BLaER1 treated with 17β-estradiol and CSF1 and Interleukin-3, amounts not matched to agents 10 nM and 100 nM (cell line): ENCODE measurements around the gene ZFYVE9.
"Not testable (repeated sequence)": the region's sequence is repeated elsewhere in the genome, so short reads cannot be mapped to it uniquely, and the experiment has no call there.

Experiments
- H3K27ac ChIP-seq, 11 experiments: shearing (Covaris generic); formaldehyde crosslinking; 2 replicates each; pipeline ENCODE4 v1.8.1; 2022
- H3K27me3 ChIP-seq, 11 experiments: shearing (Covaris generic); formaldehyde crosslinking; 2 replicates each; pipeline ENCODE4 v1.8.1; 2022
- H3K36me3 ChIP-seq, 11 experiments: shearing (Covaris generic); formaldehyde crosslinking; 2 replicates each; pipeline ENCODE4 v1.8.1; 2022
- H3K4me1 ChIP-seq, 10 experiments: shearing (Covaris generic); formaldehyde crosslinking; 2 replicates each; pipeline ENCODE4 v1.8.1; 2022
- H3K4me2 ChIP-seq, 11 experiments: shearing (Covaris generic); formaldehyde crosslinking; 2 replicates each; pipeline ENCODE4 v1.8.1; 2022
- H3K4me3 ChIP-seq, 10 experiments: shearing (Covaris generic); formaldehyde crosslinking; 2 replicates each; pipeline ENCODE4 v1.8.1; 2022
- H3K9ac ChIP-seq, 11 experiments: shearing (Covaris generic); formaldehyde crosslinking; 2 replicates each; pipeline ENCODE4 v1.8.1; 2022
- H3K9me3 ChIP-seq, 11 experiments: shearing (Covaris generic); formaldehyde crosslinking; replicated peaks in 1 of 11; 2 replicates each; pipeline ENCODE4 v1.8.1; 2022
- H4K20me1 ChIP-seq, 11 experiments: shearing (Covaris generic); formaldehyde crosslinking; 2 replicates each; pipeline ENCODE4 v1.8.1; 2022
- Cebpa-rat ChIP-seq, 11 experiments: shearing (Covaris generic); IDR thresholded peaks; 2 replicates each; pipeline ENCODE4 v1.8.1; 2022

The ZFYVE9 gene

DNA sequence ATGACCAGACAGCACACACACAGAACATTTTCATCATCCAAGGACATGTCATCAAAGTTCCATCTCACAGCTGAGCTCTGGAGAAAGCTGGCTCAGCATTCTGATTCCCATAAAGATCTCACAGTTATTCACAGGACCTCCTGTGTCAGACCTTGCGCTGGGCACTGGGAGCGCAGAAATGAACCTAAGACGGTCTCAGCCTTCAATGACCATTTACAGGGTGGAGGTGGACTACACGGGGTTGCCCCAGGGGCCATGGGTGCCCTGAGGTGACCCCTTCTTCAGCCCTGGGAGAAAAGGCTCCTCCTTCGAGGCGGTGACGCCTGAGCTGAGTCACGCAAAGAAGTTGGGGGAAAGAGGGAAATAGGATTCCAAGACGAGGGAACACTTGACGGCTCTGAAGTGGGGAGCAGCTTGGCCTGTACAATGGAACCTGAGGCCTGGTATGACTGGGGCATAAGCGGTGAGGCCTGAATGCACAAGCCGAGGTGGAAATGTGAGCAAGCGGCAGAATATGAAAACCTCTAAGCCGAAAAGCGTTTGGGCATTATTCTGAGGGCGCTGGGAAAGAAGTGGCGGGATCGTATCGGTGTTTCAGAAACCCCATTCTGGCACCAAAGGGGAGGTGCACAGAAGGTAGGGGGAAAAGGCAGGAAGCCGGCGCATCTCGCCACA is 223.3 kb downstream of the ZFYVE9 start:
- peak overlapping the region; percentile 78 to 98 (median 90) for H3K4me3 ChIP-seq
- TF ChIP-seq Cebpa-rat (IDR thresholded peaks at IDR 0.05): no peak
- peaks cover 21 to 35% (median 33%) of the 10 kb centered on the region in 10 experiments for H3K4me1 ChIP-seq
- H3K27me3 ChIP-seq: peaks cover 0 to 18% (median 10%) of the 10 kb centered on the region in 11 experiments; a peak in 12 of 22 replicates
- peak overlapping the region; percentile 92 to 99 (median 97) for H3K9ac ChIP-seq
- H3K4me2 ChIP-seq: peak overlapping the region; percentile 82 to 99 (median 90)
- peaks cover 36 to 48% (median 41%) of the 10 kb centered on the region in 11 experiments for H3K36me3 ChIP-seq
- H3K27ac ChIP-seq: peak overlapping the region; percentile 90 to 98 (median 95)
- H3K9me3 ChIP-seq: no peaks in the 10 kb centered on the region
- peaks cover 0 to 40% (median 21%) of the 10 kb centered on the region in 11 experiments; a peak in 15 of 22 replicates for H4K20me1 ChIP-seq

DNA sequence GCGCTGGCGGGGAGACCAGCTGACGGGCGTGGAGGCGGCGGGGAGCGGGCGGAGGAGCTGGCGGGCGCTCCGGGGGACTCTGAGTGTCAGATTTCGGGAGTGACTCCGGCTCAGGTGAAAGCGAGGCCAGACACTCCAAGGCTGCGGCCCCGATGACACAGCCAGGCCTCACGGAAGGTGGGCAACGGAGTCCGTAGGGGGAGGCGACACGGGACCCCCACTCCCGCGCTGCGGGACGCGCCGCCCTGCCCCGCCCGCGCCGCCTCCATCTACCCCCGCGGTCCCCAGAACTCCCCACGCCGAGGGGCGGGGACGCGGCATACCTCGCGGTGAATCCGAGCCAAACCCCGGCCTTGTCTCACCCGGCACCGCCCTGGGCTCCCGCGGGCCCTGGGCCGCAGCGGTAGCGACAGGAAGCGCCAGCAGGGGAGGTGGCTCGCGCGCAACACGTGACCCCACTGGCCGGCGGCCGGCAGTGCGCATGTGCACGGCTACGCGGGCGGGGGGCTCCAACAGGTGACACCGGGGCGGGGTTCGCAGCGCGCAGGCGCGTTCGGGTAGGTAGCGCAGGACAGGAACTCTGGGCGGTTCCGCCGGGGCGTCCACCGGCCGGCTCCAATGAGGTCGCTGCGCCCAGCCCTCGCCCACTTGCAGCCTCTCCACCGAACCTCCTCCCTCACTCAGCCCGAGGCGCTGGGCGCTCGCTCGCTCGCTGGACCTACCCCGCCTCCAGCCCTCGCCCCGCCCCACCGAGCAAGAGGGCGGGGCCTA is 224.0 kb downstream of the ZFYVE9 start, which contains the start of gene CC2D1B:
TSS of gene CC2D1B (minus strand) at position 460 of the 771 bp plus-strand sequence. CDS start 1,585 bp downstream, outside the sequence.
- H3K36me3 ChIP-seq: peaks cover 30 to 48% (median 36%) of the 10 kb centered on the region in 11 experiments
- H4K20me1 ChIP-seq: peaks cover 0 to 33% (median 19%) of the 10 kb centered on the region in 11 experiments; a peak in 14 of 22 replicates
- no peaks in the 10 kb centered on the region for H3K9me3 ChIP-seq
- peak within 1 kb of the TSS; percentile 90 to 98 (median 95) for H3K27ac ChIP-seq
- peaks cover 0 to 18% (median 10%) of the 10 kb centered on the region in 11 experiments; a peak in 12 of 22 replicates for H3K27me3 ChIP-seq
- H3K4me3 ChIP-seq: peak within 1 kb of the TSS; percentile 78 to 98 (median 90)
- peak within 1 kb of the TSS; percentile 92 to 99 (median 97) for H3K9ac ChIP-seq
- peaks cover 21 to 35% (median 33%) of the 10 kb centered on the region in 10 experiments for H3K4me1 ChIP-seq
- peak within 1 kb of the TSS; percentile 82 to 99 (median 90) for H3K4me2 ChIP-seq
- TF ChIP-seq Cebpa-rat (IDR thresholded peaks at IDR 0.05): no peak

DNA sequence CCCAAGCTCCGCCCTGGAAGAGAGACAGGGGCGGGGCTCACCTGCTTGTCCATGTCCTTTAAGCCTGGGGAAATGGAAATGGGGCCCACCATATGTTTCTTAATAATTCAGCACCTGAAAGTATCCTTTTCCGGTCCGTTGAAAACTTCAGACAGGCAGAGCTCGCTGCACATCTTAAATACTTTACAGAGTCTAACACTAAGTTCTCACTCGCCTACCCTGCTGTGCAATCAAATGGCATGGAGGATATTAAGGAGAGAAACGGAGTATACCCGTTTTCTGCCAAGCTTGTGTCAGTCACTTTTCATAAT is 224.6 kb downstream of the ZFYVE9 start:
- Histone ChIP-seq H3K9ac (peak overlapping the region in 10 of 11 experiments; percentile 92 to 99 (median 96); a peak in 17 of 22 replicates), H4K20me1 (peaks cover 0 to 27% (median 13%) of the 10 kb centered on the region in 11 experiments; a peak in 14 of 22 replicates), H3K4me2 (peak overlapping the region; percentile 15 to 95 (median 47); a peak in 20 of 22 replicates), H3K36me3 (peaks cover 28 to 48% (median 32%) of the 10 kb centered on the region in 11 experiments), H3K27ac (peak overlapping the region in 9 of 11 experiments; percentile 90 to 98 (median 95); a peak in 13 of 22 replicates), H3K27me3 (peaks cover 0 to 18% (median 10%) of the 10 kb centered on the region in 11 experiments; a peak in 12 of 22 replicates), H3K4me3 (peak overlapping the region; percentile 78 to 98 (median 90)), H3K9me3 (no peaks in the 10 kb centered on the region), H3K4me1 (peaks cover 21 to 35% (median 33%) of the 10 kb centered on the region in 10 experiments)
- TF ChIP-seq Cebpa-rat (IDR thresholded peaks at IDR 0.05): no peak

DNA sequence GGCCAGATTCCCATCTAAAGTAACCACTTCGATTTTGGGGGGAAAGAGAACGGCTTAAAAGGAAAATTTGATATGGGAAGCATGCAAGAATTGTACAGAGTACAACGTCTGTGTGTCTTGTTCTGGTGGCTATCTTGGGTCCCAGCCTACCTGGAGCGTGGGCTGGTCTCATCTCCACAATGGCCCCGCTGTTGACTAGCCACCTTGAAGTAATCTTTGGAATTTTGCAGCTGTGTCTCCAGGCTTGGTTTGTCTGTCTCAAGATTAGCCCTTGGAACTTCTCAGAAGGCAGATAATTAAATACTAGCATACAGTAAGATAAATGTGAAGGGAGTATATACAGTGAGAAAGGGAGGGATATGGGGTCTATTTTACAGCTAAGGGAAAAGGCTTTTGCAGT is 225.4 kb downstream of the ZFYVE9 start:
- peaks cover 20 to 48% (median 31%) of the 10 kb centered on the region in 11 experiments for H3K36me3 ChIP-seq
- no peaks in the 10 kb centered on the region for H3K9me3 ChIP-seq
- H3K4me3 ChIP-seq: no peak overlapping the region
- H3K27ac ChIP-seq: no peak overlapping the region
- no peak overlapping the region for H3K9ac ChIP-seq
- peaks cover 0 to 19% (median 5%) of the 10 kb centered on the region in 11 experiments; a peak in 12 of 22 replicates for H4K20me1 ChIP-seq
- peak overlapping the region in 3 of 11 experiments; percentile 39 to 95 (median 47); a peak in 4 of 22 replicates for H3K4me2 ChIP-seq
- peaks cover 0 to 18% (median 10%) of the 10 kb centered on the region in 11 experiments; a peak in 12 of 22 replicates for H3K27me3 ChIP-seq
- no peak for TF ChIP-seq Cebpa-rat (IDR thresholded peaks at IDR 0.05)
- H3K4me1 ChIP-seq: peaks cover 21 to 35% (median 33%) of the 10 kb centered on the region in 10 experiments

DNA sequence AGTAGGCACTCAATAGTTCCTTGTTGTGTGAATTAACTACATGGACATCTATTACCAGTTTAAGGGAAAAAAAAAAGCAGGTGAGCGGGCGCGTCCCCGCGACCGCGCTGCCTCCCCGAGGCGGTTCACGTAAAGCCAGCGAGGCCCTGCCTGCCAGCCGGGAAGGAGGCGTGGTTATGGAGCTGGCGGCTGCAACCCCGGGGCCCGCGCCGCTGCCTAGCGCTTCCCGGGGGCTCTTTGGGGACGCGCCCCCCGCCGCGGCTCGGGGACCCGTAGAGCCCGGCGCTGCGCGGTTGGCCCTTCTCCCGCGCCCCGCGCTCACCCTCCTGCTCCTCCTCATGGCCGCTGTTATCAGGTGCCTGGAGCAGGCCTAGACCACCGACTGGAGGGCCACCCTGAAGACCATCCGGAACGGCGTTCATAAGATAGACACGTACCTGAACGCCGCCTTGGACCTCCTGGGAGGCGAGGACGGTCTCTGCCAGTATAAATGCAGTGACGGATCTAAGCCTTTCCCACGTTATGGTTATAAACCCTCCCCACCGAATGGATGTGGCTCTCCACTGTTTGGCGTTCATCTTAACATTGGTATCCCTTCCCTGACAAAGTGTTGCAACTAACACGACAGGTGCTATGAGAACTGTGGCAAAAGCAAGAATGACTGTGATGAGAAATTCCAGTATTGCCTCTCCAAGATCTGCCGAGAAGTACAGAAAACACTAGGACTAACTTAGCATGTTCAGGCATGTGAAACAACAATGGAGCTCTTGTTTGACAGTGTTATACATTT is 226.7 kb downstream of the ZFYVE9 start:
- Histone ChIP-seq H3K27ac (no peak overlapping the region), H3K4me2 (peak overlapping the region; percentile 71 to 98 (median 92)), H3K4me1 (peaks cover 21 to 35% (median 33%) of the 10 kb centered on the region in 10 experiments), H3K27me3 (peaks cover 0 to 18% (median 10%) of the 10 kb centered on the region in 11 experiments; a peak in 12 of 22 replicates), H3K4me3 (peak overlapping the region; percentile 48 to 70 (median 59)), H3K9ac (peak overlapping the region; percentile 49 to 75 (median 67); a peak in 21 of 22 replicates), H3K9me3 (no peaks in the 10 kb centered on the region), H4K20me1 (peaks cover 0 to 12% (median 0%) of the 10 kb centered on the region in 11 experiments; a peak in 7 of 22 replicates), H3K36me3 (peaks cover 17 to 48% (median 34%) of the 10 kb centered on the region in 11 experiments)
- no peak for TF ChIP-seq Cebpa-rat (IDR thresholded peaks at IDR 0.05)

DNA sequence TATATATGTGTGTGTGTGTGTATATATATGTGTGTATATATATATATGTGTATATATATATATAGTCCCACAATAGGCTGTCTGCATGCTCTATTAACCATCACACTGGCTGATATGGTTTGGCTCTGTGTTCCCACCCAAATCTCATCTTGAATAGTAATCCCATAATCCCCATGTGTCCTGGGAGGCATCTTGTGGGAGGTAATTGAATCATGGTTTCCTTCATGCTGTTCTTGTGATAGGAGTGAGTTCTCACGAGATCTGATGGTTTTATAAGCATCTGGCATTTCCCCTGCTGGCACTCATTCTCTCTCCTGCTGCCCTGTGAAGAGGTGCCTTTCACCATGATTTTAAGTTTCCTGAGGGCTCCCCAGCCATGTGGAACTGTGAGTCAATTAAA is 228.0 kb downstream of the ZFYVE9 start:
- H4K20me1 ChIP-seq, H3K9me3 ChIP-seq, H3K4me2 ChIP-seq, H3K27ac ChIP-seq, H3K9ac ChIP-seq, H3K4me3 ChIP-seq: not testable (repeated sequence)
- Histone ChIP-seq H3K4me1 (peaks cover 9 to 26% (median 23%) of the 10 kb centered on the region in 10 experiments), H3K36me3 (peaks cover 7 to 52% (median 40%) of the 10 kb centered on the region in 11 experiments; a peak in 21 of 22 replicates), H3K27me3 (peaks cover 0 to 18% (median 10%) of the 10 kb centered on the region in 11 experiments; a peak in 12 of 22 replicates)

DNA sequence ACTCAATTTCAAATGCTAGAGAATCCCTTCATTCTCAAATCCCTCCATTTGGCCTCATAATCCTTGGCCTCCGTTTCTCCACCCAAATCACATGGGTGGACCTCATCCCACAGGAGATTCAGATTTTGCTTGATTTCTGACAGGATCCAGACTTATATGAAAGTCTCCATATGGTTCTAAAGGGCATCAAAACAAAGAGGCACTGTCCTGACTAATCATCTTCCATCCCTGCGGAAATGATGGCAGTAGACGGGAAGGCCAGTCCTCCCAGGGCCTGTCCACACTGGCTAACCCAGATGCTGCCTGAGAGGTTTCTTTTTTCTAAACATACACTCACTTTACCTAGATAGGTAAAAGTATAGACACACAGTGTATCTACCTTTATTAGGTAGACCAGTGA is 243.5 kb downstream of the ZFYVE9 start:
- peaks cover 0 to 28% (median 0%) of the 10 kb centered on the region in 11 experiments; a peak in 5 of 22 replicates for H4K20me1 ChIP-seq
- H3K4me2 ChIP-seq: no peak overlapping the region
- no peak for TF ChIP-seq Cebpa-rat (IDR thresholded peaks at IDR 0.05)
- peaks cover 45 to 100% (median 100%) of the 10 kb centered on the region in 11 experiments for H3K36me3 ChIP-seq
- H3K9me3 ChIP-seq: no peaks in the 10 kb centered on the region
- H3K27ac ChIP-seq: no peak overlapping the region
- H3K4me1 ChIP-seq: no peaks in the 10 kb centered on the region
- no peaks in the 10 kb centered on the region for H3K27me3 ChIP-seq
- H3K9ac ChIP-seq: peak overlapping the region in 1 of 11 experiments; percentile 11; a peak in 1 of 22 replicates
- H3K4me3 ChIP-seq: no peak overlapping the region

DNA sequence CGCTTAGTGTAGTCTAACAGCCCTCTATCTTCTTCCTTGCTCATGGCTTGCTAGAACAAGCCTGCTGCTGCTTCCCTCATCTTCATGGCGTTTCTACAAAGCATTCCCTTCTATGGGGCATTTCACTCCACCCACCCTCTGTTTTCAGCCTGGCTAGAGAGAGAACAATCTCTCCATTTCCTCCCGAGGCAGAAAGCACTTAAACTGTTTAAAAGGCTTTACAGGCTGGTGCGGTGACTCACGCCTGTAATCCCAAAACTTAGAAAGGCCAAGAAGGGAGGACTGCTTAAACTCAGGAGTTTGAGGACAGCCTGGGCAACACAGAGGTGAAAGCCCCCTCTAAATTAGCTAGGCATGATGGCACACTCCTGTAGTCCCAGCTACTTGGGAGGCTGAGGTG is 244.6 kb downstream of the ZFYVE9 start:
- Histone ChIP-seq H3K4me3 (no peak overlapping the region), H3K9me3 (no peaks in the 10 kb centered on the region), H3K4me1 (no peaks in the 10 kb centered on the region), H3K27me3 (no peaks in the 10 kb centered on the region), H3K4me2 (no peak overlapping the region), H3K36me3 (peaks cover 37 to 100% (median 98%) of the 10 kb centered on the region in 11 experiments), H3K27ac (no peak overlapping the region), H3K9ac (no peak overlapping the region), H4K20me1 (peaks cover 0 to 38% (median 0%) of the 10 kb centered on the region in 11 experiments; a peak in 6 of 22 replicates)
- no peak for TF ChIP-seq Cebpa-rat (IDR thresholded peaks at IDR 0.05)
